Transverse colon (tissue), 4 donors: ENCODE measurements around the gene CHMP5. TPM values are rescaled to one million over a fixed set of nuclear protein-coding genes. Genes with fewer than 3 reads are reported as not detected.

ENCODE experiments used
- DNase-seq: peaks from one replicate; pipeline ENCODE4 v3.0.0-alpha.2; 2019
- H3K27ac ChIP-seq, 4 donors: fragments of 200-600 bp; sonication (generic); 2 replicates each; pipeline ENCODE4 v1.5.1; 2016 to 2018; ENCODE audit warnings: inconsistent platforms in 4 of 4
- H3K27me3 ChIP-seq: fragments of 200-600 bp; sonication (generic); 2 replicates; pipeline ENCODE4 v1.5.1; 2017; ENCODE audit warnings: inconsistent platforms
- H3K36me3 ChIP-seq, 4 donors: fragments of 200-600 bp; sonication (generic); 2 replicates each; pipeline ENCODE4 v1.5.1; 2017 to 2019; ENCODE audit warnings: inconsistent platforms in 4 of 4
- H3K4me1 ChIP-seq, 4 donors: fragments of 200-600 bp; sonication (generic); 2 replicates each; pipeline ENCODE4 v1.5.1; 2017 to 2020; ENCODE audit warnings: inconsistent platforms in 4 of 4
- H3K4me3 ChIP-seq, 4 donors: fragments of 200-600 bp; sonication (generic); 1 replicate in 1 of 4; 2 replicates in 3 of 4; pipeline versions ENCODE4 v1.5.1 to v1.6.1; 2017 to 2019; ENCODE audit warnings: inconsistent platforms in 4 of 4
- H3K9me3 ChIP-seq, 2 donors: fragments of 200-600 bp; sonication (generic); 2 replicates each; pipeline ENCODE4 v1.5.1; 2017 to 2019; ENCODE audit warnings: inconsistent platforms in 2 of 2
- EP300 ChIP-seq: sonication (generic); formaldehyde crosslinking; IDR thresholded peaks from one replicate; pipeline ENCODE4 v1.6.1; 2017; ENCODE audit warnings: antibody characterized with exemption, low read depth
- POLR2A ChIP-seq: fragments of 450-650 bp; IDR thresholded peaks from one replicate; pipeline ENCODE4 v1.6.1; 2016; ENCODE audit warnings: antibody characterized with exemption, mild to moderate bottlenecking, moderate library complexity
- POLR2AphosphoS5 ChIP-seq, 3 donors: sonication (generic); formaldehyde crosslinking; IDR thresholded peaks; one replicate each; pipeline ENCODE4 v1.6.1; 2016; ENCODE audit warnings: antibody characterized with exemption in 3 of 3
- WGBS, 2 donors: methylation state at CpG; one replicate each; pipeline ENCODE4 v1.1.5; 2018; ENCODE audit warnings: low coverage in 1 of 2; 5-methylcytosine and 5-hydroxymethylcytosine counted together
- in situ Hi-C, 4 donors: fragments of 200-750 bp; cut with MboI; loops; one replicate each; pipeline versions ENCODE4 v1.15.0 to v1.15.1; 2017; ENCODE audit warnings: low sequenced_read_pairs in 3 of 4, low pct_ligation_motif_present in 1 of 4, low pct_unique_long_range_greater_than_20kb in 1 of 4
- intact Hi-C: fragments of 100-400 bp; cut with DNase I; formaldehyde crosslinking; loops from one replicate; pipeline ENCODE4 v1.15.1; 2023; ENCODE audit warnings: low total_unique reads
- total RNA-seq, 4 donors: library from RNA; depleted of rRNA; stranded (reverse); fragments of >200 nt; gene quantifications; one replicate each; pipeline ENCODE4 v1.1.0, GENCODE V29; 2016
- TF ChIP-seq, protein P1 (sequence below), 5 experiments: fragments of 200-600 bp in 3 of 5; fragments of 450-650 bp in 2 of 5; sonication (generic) in 3 of 5; IDR thresholded peaks; 1 replicate in 2 of 5; 2 replicates in 3 of 5; pipeline ENCODE4 v1.5.1; 2016 to 2017; ENCODE audit warnings: antibody characterized with exemption in 5 of 5, inconsistent platforms in 3 of 5, mild to moderate bottlenecking in 2 of 5, moderate library complexity in 1 of 5

Gene CHMP5
- total RNA-seq, 4 donors from 2014 or later, result 23.3 to 100 (median 56.5) TPM

DNA sequence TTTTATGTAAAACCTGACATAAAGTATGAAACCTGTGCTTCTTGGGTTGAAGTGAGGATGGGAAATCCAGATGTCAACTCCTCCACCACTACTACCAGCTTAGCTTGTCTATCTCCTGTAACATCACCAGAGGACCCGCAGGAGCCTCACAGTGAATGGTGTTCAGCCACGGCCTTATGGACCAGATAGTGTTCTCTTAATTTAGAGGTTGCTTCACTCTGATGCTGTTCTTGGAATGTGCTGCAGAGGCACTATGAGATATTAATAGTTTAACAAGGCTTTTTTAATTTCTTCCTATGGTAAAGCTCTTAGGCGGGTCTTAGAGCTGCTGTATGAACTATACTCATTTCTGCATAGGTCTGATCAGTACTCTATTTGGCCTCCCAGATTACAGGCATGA lies 53.4 kb downstream of the CHMP5 start:
- WGBS, 2 donors, result 96 to 100% methylated on average over 2 to 3 of the region's 3 CpGs
- H3K9me3 ChIP-seq, result no peaks in the 10 kb centered on the region
- H3K27ac ChIP-seq, result no peak overlapping the region
- peaks cover 0 to 5% (median 0%) of the 10 kb centered on the region in 4 donors for H3K4me1 ChIP-seq
- peaks cover 0 to 84% (median 41%) of the 10 kb centered on the region in 4 donors for H3K36me3 ChIP-seq
- in situ Hi-C loops, result no loop called here
- TF ChIP-seq EP300 (no peak), POLR2A (no peak), POLR2AphosphoS5 (IDR thresholded peaks at IDR 0.05) (no peak)
- TF ChIP-seq, protein P1, sequence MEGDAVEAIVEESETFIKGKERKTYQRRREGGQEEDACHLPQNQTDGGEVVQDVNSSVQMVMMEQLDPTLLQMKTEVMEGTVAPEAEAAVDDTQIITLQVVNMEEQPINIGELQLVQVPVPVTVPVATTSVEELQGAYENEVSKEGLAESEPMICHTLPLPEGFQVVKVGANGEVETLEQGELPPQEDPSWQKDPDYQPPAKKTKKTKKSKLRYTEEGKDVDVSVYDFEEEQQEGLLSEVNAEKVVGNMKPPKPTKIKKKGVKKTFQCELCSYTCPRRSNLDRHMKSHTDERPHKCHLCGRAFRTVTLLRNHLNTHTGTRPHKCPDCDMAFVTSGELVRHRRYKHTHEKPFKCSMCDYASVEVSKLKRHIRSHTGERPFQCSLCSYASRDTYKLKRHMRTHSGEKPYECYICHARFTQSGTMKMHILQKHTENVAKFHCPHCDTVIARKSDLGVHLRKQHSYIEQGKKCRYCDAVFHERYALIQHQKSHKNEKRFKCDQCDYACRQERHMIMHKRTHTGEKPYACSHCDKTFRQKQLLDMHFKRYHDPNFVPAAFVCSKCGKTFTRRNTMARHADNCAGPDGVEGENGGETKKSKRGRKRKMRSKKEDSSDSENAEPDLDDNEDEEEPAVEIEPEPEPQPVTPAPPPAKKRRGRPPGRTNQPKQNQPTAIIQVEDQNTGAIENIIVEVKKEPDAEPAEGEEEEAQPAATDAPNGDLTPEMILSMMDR (IDR thresholded peaks at IDR 0.05), result no peak
- no peaks in the 10 kb centered on the region for H3K27me3 ChIP-seq
- H3K4me3 ChIP-seq, result no peak overlapping the region
- DNase-seq, result no peak
- intact Hi-C loops, result no loop called here

DNA sequence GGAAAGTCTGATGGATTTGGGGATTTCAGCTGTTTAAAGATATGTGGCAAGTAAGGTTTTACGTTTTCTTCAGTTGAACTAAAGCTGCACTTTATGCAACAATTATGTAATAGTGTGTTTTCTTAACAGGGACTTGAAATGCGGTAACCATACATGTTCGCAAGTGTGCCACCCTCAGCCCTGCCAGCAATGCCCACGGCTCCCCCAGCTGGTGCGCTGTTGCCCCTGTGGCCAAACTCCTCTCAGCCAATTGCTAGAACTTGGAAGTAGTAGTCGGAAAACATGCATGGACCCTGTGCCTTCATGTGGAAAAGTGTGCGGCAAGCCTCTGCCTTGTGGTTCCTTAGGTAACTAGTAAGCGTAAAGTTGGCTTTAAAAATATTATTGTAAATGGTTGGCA lies 53.9 kb downstream of the CHMP5 start:
- intact Hi-C loops (no loop called here), in situ Hi-C loops (no loop called here)
- peaks cover 0 to 80% (median 39%) of the 10 kb centered on the region in 4 donors for H3K36me3 ChIP-seq
- DNase-seq, result no peak
- peaks cover 0 to 5% (median 0%) of the 10 kb centered on the region in 4 donors for H3K4me1 ChIP-seq
- no peak for TF ChIP-seq POLR2A
- no peak overlapping the region for H3K4me3 ChIP-seq
- H3K27me3 ChIP-seq, result no peaks in the 10 kb centered on the region
- H3K27ac ChIP-seq, result no peak overlapping the region
- H3K9me3 ChIP-seq, result no peaks in the 10 kb centered on the region
- WGBS, 2 donors, result 86 to 96% methylated on average over 1 to 8 of the region's 8 CpGs

DNA sequence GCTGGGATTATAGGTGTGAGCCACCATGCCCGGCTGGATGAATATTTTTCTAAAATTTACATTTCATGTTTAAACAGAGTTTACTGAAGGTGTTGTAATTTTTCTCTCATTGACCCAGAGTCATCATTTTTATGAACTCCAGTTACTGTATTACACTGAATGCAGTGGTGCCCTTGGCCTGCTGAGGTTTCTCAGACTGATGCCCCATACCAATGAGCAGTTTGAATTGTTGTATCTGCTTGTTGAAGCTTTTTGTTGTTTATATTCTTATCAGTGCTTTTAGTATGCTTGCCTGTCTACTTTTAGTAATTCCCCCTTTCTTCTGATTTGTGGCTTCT lies 55.4 kb downstream of the CHMP5 start:
- no peak for TF ChIP-seq POLR2A
- TF ChIP-seq EP300, result no peak
- no peak for TF ChIP-seq POLR2AphosphoS5 (IDR thresholded peaks at IDR 0.05)
- Histone ChIP-seq H3K36me3 (peaks cover 0 to 68% (median 34%) of the 10 kb centered on the region in 4 donors), H3K9me3 (no peaks in the 10 kb centered on the region), H3K4me3 (no peak overlapping the region), H3K27me3 (no peaks in the 10 kb centered on the region), H3K27ac (peak overlapping the region; percentile 50 to 64 (median 59)), H3K4me1 (peaks cover 0 to 5% (median 0%) of the 10 kb centered on the region in 4 donors)
- intact Hi-C loops, result no loop called here
- no peak for DNase-seq
- in situ Hi-C loops, result no loop called here
- 75 to 81% methylated on average over 1 of the region's 1 CpG for WGBS, 2 donors

DNA sequence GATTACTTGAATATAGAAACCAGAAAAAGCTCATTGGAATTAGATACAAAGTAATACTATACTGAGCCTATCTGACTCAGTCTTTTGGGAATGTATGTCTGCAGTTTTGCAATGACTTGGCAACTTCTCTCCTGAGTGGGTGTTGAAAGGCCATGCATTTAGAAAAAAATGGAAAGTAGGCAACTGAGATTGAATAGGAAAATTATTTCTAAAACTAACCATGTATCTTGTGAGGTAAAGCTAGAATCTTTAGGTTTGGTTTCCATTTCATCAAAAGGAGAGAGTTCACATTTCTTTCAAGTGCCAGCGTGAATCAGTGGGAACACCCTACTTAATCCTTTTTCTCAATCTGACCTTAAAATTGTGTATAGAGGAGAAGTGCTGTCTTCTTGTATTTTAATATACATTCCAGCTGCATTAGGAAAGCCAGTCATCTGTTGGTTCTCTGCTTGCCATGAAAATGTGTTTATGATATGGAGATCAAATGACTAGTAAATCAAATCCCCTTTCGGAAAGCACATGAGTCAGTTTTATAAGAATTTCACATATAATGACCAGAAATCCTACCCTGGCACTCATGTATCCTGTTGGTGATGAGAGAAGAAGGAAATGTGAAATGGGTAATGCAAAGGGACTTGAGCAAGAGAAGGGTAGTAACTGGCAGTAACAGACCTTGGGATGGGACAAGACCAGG lies 55.9 kb downstream of the CHMP5 start:
- H3K27ac ChIP-seq, result peak overlapping the region; percentile 31 to 64 (median 59)
- in situ Hi-C loops (no loop called here), intact Hi-C loops (no loop called here)
- no peak for DNase-seq
- TF ChIP-seq POLR2AphosphoS5 (IDR thresholded peaks at IDR 0.05) (peak in 2 of 3 donors; percentile 12 to 17), EP300 (no peak)
- H3K4me1 ChIP-seq, result peaks cover 0 to 5% (median 0%) of the 10 kb centered on the region in 4 donors
- H3K9me3 ChIP-seq, result no peaks in the 10 kb centered on the region
- H3K27me3 ChIP-seq, result no peaks in the 10 kb centered on the region
- peaks cover 0 to 63% (median 31%) of the 10 kb centered on the region in 4 donors for H3K36me3 ChIP-seq
- 50 to 69% methylated on average over 2 of the region's 2 CpGs for WGBS, 2 donors
- H3K4me3 ChIP-seq, result no peak overlapping the region

DNA sequence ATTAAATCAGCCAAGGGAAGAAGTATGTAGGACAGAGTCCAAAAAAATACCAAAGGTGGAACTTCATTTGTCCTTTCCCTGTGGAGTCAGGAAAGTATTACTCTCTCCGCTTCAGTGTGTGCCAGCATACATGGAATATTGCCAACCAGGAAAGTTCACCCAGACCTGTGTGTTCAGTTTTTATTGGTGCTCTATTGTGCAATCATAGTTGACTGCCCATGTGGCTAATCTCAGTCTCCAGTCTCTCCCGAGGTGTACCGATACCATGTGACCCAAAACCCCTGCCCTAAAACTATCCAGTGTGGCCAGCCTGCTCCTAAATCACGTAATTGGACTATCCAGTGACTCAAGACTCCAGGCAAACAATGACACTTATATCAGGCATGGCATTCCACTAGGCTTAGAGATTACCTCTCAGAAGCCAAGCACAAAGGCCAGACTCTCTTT lies 64.3 kb downstream of the CHMP5 start:
- Histone ChIP-seq H3K4me1 (peaks cover 22 to 39% (median 35%) of the 10 kb centered on the region in 4 donors), H3K36me3 (peaks cover 0 to 27% (median 0%) of the 10 kb centered on the region in 4 donors), H3K4me3 (no peak overlapping the region), H3K27ac (peak overlapping the region; percentile 86 to 90 (median 88)), H3K9me3 (no peaks in the 10 kb centered on the region), H3K27me3 (no peaks in the 10 kb centered on the region)
- in situ Hi-C loops, result no loop called here
- intact Hi-C loops, result no loop called here
- DNase-seq, result peak; percentile 81
- 31 to 37% methylated on average over 3 to 4 of the region's 4 CpGs for WGBS, 2 donors
- TF ChIP-seq EP300, result peak; percentile 76
- TF ChIP-seq POLR2AphosphoS5 (IDR thresholded peaks at IDR 0.05), result peak; percentile 81 to 89 (median 85)
- no peak for TF ChIP-seq POLR2A
- TF ChIP-seq, protein P1 (IDR thresholded peaks at IDR 0.05), result no peak
